G401.6 (cell line): Measurements from ENCODE around the gene SLC1A1.

ENCODE experiments used
- FAIRE-seq: peaks from 2 replicates; lab custom pipeline; 2012; peaks lifted over from hg19 to GRCh38; lab: Jason Lieb, UNC

Gene SLC1A1

DNA sequence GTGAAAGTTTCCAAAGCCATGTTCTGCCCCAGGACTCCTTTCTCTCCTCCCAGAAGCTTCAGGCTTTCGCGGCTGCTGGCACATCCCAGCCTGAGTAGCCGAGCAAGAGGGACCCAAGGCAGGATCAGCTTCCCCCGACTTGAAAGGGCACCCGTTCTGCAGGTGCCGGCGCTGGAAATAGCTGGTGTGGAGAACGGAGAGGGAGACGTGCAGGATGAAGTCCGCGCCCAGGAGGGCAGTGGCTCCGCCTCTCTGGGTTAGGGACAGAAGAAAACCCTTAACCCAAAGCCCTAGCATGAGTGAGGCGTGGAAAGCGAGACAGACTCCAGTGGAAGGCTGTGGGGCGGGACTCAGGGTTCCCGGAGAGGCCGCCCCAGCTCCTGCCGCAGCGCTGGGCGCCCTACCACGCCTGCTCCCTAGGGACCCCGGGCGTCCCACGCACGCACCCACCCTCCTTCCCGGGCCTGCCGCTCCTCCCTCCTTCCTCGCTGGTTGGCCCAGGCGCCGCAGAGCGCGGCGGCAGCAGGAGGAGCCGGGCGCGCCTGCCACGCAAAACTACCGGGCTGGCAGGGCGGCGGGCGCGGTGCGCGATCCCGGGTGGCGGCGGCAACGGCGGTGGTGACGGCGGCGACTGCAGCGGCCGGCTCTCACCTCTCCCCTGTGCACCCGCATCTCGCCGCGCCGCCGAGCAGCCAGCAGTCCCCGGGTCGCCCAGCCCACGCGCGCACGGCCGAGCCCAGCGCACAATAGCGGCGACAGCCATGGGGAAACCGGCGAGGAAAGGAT lies at the start of gene SLC1A1:
Gene SLC1A1 (plus strand): TSS at position 550 of the 786 bp plus-strand sequence. CDS start 212 bp downstream, at position 762.
- FAIRE-seq = no peak

DNA sequence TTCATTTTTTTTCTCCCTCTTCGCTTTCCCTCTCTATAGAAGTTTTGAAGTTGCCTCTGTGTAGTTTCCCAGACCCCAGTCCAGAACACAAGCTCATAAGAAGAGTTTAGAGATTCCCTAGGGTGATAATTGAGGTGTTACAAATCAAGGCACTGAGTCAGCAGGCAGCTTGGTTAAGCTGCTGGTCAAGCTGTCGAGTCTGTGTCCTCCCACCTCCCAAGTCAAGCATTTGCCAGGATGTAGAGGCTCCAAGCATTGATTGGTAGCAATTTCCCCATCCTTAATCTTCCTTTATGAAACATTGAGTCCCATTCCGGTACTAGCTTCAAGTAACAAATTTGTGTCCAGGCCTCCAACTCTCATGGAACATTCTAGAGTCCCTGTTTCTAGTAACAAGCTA lies 47.5 kb upstream of the SLC1A1 start:
- no peak for FAIRE-seq

DNA sequence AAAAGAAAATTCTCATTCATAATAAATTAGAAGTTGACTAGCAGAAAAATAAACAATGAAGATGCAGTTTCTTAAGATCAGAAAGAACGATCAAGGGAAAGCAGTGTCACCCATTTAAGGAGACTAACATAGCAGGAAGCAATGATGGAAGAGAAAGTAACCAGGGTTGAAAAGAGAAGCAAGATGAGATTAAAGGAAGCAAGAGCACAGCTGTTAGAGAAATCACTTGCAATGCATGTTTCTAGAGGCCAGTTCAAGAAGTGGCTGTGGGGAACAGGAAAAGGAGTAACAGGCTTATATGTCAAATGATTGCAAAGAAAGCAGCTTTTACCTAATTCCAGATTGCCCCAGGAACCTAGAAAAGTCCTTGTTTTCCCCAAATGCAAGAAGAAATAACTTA lies 46.8 kb upstream of the SLC1A1 start:
- FAIRE-seq = no peak

DNA sequence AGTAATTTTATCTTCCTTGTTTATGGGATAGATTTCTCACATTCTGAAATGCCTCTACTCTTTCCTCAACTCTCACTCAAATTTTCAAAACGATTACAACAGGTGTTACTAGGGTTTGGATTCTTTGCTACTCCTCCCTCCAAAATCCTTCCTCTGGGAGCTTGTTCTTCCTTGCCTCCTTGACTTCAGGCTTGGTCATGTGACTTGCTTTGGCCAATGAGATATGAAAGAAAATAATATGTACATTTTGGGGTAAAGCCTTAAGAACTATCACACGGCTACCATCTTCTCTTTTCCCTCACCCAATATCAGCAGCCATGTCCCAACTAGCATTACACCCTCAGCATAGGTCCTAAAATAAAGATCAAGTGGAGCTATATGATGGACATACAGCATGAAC lies 28.8 kb upstream of the SLC1A1 start:
- FAIRE-seq = no peak

DNA sequence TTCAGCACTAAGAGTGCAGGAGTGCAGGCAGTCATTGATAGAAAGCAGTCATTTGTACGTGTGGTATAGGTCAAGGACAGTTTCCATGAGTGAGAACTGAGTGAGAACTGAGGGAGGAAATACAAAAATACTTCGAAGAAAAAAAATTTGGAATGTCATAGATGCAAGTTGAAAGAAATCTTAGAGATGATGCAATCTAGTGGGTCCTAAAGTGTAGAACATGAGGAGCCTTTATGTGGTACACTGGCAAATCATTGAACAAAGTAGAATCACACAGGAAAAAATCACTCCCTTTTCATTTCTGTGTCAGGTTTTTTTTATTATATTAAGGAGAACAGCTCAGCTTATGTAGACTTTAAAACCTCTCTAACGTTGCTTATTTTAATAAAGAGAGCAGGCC lies 26.4 kb upstream of the SLC1A1 start:
- FAIRE-seq = no peak

DNA sequence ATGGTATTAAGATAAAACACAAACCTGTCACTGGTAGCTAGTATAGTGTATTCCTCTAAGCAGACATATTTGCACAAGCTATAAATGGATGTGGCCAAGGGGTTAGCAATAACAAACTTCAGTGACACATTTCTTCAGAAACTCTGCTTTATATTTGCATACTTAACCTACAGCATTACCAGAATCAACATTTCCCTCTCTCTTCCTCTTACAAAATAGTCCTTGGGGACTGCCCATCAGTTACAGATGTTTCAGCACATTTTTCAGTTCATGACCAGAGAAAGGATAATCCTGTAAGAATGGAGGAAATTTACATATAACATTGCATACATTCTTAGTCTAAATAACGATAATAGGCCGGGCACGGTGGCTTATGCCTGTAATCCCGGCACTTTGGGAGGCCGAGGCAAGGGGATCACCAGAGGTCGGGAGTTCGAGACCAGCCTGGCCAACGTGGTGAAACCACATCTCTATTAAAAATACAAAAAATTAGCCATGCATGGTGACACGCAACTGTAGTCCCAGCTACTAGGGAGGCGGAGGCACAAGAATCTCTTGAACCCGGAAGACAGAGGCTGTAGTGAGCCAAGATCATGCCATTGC lies 25.3 kb upstream of the SLC1A1 start:
- no peak for FAIRE-seq

DNA sequence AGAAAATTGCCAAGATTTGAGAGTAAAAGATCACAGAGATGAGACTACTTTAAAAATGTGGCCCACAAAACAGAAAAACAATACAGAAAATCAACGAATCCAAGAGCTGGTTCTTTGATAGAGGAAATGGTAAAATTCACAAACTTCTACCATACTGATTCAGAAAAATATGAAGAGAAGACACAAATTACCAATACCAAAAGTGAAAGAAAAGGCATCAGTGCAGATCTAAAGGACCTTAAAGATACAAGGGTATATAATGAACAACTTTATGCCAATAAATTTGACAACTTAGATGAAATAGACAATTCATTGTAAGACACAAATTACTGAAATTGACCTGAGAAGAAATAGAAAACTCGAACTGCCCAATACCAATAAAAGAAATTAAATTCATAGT lies 24.4 kb upstream of the SLC1A1 start:
- no peak for FAIRE-seq

DNA sequence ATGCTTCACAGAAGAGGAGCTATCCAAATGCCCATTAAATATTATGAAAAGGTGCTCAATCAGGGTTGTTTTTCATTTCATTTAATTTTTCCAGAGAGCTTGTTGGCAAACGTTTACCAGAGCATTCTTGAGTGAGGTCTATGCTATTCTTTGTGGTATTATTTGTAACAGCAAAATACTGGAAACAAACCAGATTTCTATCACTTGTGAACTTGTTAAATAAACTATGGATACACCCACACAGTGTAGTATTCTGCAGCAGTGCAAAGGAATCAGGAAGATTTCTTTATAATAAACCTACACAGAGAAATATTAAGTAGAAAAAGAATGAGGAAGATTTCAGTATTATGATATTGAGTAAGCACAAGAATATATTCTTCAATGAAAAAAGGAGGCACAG lies 15.0 kb upstream of the SLC1A1 start:
- FAIRE-seq = no peak

DNA sequence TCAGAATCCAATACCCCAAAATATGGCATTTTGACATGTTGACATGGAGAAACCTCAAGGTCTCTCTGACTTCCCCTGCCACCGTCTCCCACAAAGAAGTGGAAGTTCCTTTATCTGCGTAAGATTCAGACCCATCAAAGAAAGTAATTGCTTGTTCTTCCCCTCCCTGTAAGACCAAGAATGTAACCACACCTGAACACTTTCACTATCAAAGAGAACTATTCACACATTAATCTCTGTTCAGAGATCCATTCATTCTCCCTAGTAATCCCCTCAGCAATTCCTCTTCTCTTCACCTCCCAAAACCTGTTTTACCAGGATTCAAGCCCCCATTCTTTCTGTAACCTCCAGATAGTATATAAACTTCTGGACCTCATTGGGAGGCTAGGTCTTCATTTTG lies 4.1 kb upstream of the SLC1A1 start:
- FAIRE-seq = no peak

DNA sequence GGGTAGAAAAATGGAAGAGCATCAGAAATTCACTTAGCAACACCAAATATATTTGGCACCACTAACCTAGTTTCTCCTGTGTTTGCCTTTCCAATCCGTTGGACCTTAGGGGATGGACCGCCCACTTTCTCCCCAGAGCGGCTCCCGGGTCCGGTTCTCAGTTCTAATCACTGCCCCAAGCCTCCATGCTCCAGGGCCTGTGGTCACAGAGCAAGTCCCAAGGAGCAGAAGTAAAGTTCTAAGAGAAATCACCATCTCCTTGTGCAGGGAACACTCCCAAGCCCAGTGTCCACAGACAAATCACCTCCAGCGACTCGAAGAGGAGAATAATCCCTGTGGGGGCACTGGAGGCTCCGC lies 728 bp upstream of the SLC1A1 start:
- FAIRE-seq = no peak

DNA sequence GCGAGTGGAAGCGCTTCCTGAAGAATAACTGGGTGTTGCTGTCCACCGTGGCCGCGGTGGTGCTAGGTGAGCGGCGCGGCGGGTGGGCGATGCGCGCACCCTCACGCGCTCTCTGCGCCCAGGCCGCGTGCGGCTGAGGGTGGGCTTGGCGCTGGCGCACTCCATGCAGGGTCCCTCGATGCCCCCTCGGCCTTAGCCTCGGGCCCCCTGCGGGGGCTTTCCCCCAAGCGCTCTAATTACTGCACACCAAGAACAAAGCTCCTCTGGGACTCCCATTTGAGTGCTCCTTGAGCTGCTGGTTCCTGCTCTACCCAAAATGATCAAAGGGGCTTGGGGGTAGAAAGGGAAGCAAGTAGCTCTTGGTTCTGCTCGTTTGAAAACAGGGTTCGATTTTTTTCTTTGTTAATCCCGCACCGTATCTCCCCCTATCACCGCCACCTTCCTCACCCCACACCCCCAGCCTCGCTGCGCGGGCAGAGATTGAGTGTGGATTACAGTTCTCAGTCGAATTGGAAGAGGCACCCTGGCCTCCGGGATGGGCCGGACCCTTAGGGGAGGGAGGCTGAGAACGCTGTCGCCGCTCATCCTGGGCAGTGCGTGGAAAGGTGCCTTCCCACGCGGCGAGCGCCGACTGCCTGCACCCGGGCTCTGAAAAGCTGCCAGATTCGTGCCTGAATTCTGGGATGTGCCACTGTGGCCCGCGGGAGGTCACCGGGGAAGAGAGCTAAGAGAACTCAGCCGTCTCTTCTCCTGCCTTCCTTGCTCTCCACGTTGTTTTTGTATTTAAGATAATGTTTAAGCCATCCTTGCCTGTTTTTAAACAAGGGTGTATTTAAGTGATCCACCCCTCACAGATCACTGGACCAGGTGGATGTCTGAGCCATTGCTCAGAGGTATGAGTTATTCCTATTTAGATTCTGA lies 697 bp downstream of the SLC1A1 start:
- no peak for FAIRE-seq

DNA sequence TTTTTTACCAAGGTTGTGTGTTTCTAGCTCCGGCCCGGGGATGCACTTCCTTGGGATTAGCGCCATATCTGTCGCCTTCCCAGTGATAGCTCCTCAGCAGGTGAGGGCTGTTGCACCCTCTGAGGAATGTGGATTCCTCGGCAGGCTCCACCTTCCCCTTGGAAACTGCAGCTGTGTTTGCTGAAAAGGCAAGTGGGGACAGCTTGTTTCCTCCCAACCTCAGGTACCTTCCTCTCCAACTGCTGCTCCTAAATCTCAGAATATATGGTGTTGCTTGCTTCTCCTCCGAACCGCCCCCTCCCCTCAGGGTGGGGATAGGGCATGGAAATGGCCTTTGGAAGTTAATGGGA lies 1.3 kb downstream of the SLC1A1 start:
- no peak for FAIRE-seq

DNA sequence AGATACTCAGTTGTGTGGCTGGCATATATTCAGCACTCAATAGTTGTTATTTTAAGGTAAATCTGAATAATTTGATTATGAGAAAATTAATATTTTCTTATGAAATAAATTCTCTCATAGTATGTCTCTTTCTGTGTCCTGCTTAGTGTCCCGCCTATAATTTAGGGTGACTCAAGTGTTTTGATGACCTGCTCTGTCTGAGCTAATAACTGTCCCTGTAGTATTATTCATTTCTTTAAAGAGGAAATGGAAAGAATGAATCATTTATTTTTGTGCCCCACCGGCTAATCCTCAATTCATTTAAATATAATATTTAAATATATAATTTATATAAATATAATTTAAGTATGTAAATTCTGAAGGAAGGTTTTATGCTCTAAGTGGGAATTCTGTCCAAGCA lies 4.1 kb downstream of the SLC1A1 start:
- no peak for FAIRE-seq

DNA sequence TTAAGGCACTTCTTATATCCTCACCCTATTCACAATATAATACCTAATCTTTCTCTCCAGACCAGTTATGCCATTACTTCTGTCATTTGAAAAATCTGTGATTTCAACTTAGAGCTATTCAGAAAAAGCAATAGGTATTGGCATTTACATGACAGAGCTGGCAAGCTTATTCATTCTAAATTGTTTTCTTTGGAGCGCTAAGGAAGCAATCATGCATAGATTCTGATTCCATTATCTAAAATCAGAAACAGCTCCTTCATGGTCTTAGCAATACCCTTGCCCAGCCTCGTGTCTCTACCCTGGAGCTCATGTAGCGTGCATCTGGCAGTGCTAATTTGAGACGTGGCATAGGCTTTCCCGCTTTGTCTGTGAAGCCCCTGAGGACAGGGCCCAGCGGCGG lies 4.5 kb downstream of the SLC1A1 start:
- FAIRE-seq = no peak

DNA sequence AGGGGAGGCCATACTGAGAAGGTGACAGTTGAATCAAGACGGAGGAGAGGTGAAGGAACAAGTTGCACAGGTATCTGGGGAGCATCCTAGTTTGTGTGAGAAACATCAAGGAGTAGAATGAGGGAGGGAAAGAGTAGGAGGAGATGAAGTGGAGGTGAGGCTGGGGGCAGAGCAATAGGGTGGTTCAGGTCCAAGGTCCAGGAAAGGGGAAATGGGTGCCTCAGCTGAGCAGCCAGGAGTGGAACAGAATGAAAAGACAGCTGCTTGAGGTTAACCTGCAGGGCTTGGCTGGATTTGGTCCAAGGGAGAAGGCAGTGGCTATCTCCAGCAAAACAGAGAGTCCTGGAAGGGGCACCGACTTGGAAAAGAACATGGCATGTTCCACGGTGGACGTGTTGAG lies 5.3 kb downstream of the SLC1A1 start:
- FAIRE-seq = no peak

DNA sequence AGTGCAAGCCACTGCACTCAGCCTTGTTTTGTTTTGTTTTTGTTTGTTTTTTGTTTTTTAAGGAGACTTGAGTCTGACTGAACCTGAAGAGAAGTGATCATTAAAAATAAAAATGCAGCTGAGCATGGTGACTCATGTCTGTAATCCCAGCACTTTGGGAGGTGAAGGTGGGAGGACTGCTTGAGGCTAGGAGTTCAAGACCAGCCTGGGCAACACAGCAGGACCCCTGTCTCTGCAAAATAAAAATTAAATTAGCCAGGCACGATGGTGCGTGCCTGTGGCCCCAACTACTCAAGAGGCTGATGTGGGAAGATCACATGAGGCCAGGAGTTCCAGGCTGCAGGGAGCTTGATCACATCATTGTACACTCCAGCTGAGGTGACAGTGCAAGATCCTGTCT lies 6.2 kb downstream of the SLC1A1 start:
- FAIRE-seq = no peak

DNA sequence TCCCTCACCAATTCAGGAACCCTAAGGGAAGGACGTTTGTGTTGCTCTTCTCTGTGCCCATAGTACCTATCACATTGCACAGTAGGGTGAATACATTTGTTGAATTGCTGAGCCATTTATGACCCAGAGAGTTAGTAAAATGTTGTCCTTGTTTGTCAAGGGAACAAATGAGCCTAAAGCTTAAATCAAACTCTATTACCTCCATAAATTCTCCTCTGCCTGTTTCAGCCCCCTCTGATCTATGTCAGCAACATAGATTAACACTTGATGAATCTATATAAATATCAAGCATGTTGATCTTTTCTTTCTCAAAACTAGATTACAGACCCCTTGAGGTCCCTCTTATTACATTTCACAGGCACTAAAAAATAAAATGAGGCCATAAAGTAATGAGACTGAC lies 7.1 kb downstream of the SLC1A1 start:
- no peak for FAIRE-seq

DNA sequence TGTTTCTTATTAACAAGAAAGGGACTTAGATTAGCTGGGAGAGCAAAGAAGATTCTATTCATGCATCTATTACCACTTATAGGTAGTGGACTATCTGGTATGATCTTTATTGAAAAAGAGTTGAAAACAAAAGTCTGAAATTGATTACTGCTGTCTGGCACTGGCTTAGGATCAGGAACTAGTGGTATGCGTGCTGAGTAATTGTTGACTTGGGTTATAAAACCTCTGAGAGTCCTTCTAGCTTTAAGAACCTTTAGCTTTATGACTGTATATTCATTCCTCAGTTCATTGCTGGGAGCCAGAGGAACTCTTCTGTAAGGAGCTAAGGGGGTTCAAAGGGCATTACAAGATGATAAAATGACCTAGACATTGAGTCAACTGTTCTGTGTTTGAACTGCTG lies 7.6 kb downstream of the SLC1A1 start:
- FAIRE-seq = no peak

DNA sequence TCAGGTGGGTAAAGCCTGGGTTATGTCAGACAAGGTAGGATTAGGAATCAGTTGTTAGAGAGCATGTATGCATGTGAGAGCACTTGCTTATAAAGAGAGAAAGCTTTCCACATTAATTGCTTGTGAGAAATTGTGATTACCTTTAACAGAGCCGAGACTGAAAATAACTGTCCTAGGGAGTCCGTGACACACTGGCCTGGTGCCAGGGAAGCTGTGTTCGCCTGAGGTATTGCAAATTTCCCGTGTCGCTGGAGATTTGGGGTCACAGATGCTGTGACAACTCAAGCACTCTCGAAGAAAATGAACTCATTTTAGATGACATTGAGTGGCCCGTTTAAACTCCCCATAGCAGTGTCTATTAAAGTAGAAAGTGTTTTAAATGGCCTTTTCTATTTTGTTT lies 9.6 kb downstream of the SLC1A1 start:
- no peak for FAIRE-seq

DNA sequence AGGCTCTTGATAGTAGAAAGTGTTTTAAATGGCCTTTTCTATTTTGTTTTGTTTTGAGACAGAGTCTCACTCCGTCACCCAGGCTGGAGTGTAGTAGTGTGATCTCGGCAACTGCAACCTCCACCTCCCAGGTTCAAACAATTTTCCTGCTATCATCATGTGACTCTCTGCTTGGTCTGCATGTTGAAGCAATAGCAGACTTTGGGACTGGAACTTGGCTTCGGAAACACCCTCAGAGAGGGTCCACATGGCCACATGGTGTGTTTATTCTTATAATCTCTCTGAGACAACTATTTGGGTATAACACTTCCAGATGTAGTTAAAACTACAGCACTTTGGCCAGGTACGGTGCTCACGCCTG lies 10.9 kb downstream of the SLC1A1 start:
- no peak for FAIRE-seq

DNA sequence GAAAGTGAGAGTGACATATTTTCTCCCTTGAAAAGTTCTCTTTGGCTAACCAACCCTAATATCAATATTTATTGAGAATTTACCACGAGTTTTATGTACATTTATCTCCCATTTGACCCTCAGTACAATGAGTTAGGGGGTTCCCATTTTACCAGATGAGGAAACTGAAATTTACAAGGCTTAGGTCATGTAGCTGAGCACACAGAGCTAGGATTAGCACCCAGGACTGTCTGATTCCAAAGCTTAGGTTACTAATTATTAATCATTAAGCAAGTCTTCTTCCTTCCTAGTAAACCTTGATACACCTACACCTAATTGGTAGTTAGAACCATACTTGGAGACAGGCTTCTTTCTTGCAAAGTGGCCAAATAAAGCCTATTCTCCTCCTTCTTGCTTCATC lies 12.2 kb downstream of the SLC1A1 start:
- FAIRE-seq = no peak

DNA sequence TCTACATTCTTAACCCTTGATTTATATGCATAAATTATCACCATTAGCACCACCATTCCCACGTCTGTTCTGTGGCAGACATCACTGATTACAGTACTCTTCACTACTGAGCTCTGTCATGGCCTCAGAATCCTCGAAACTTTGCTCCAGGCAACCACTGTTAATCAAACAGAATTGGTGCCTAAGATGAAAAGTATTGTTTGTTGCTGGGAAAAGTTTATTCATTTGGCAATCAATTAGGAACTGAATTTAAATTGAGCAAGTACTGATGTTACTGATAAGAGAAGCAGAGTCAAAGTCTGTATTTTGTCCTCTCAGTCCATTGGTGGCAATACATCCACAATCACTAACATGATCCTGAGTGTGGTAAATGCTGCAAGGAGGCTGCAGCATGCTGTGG lies 12.8 kb downstream of the SLC1A1 start:
- no peak for FAIRE-seq

DNA sequence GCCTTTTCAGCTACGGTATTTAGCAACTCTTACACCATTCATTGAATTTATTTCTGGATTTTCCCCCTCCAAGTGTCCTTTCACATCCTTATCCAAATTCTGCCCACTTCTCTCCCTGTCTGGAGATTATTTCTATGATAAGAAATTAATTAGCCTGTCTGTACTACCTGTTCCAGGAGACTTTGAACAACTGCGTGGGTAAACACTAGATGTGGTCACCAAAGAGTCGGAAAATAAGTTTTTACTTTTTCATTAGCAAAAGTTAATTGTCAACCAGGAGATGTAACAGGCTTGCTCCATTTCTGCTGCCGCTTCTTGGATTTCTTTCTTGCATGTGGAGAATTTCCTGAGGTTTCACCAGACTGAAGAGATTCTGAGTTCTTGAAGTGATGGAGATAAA lies 14.0 kb downstream of the SLC1A1 start:
- no peak for FAIRE-seq

DNA sequence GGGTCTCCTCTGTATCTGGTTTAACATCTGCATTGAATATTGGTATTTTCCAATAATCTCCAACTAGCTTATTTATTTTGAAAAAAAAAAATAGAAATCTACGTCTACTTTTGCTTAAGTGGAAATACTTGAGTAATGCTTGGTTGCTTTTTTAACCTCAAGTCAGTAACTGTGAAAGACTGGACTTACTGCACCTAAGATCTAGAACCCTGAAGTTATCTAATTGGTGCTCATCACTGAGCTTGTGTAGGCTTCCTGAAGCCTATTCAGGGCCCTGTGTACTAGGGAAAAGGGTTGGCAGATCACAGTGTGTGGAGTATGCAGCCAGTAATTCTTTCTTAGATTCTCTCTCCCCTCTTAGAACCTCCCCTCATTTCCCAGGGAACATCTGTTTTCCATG lies 16.2 kb downstream of the SLC1A1 start:
- FAIRE-seq = no peak
